K562 treated with DMSO at 1 percent for 48 hours (cell line): Measurements from ENCODE around the gene DEFB125. TPM values are rescaled to one million over a fixed set of nuclear protein-coding genes. Genes with fewer than 3 reads are reported as not detected.

Experiments used
- total RNA-seq: library from RNA; unstranded; fragments of 300-600 nt; gene quantifications from 2 replicates; pipeline ENCODE4 v1.2.3, GENCODE V29; 2022; ENCODE audit warnings: low replicate concordance; ENCODE audit errors: extremely low read depth

DEFB125 gene
- total RNA-seq: not detected in 2 replicates

GRCh38 chr20:87401-87800 is at the start of gene DEFB125:
Gene DEFB125 (plus strand): TSS chr20:87672. CDS start chr20:87710, 38 bp downstream.

GRCh38 chr20:142290-142689 is 54.8 kb downstream of the DEFB125 start, which contains the start of gene DEFB126:
Gene DEFB126 (plus strand): TSS chr20:142590. CDS start chr20:142629, 39 bp downstream.

Other genes starting within 250 kb of the DEFB125 start
- gene DEFB126, start 54.9 kb downstream of the DEFB125 start, total RNA-seq: not detected in 2 replicates
- not detected in 2 replicates for gene DEFB127, start 69.8 kb downstream of the DEFB125 start, total RNA-seq
- gene DEFB128, start 102.0 kb downstream of the DEFB125 start, total RNA-seq: not detected in 2 replicates
- gene DEFB129, start 139.6 kb downstream of the DEFB125 start, total RNA-seq: not detected in 2 replicates
- not detected in 2 replicates for gene DEFB132, start 170.1 kb downstream of the DEFB125 start, total RNA-seq
- gene C20orf96, start 203.1 kb downstream of the DEFB125 start, total RNA-seq: not detected in 2 replicates
- not detected in 2 replicates for gene ZCCHC3, start 209.9 kb downstream of the DEFB125 start, total RNA-seq
- not detected in 2 replicates for gene SOX12, start 237.9 kb downstream of the DEFB125 start, total RNA-seq